ENCODE data around the gene KLRD1.

DNA sequence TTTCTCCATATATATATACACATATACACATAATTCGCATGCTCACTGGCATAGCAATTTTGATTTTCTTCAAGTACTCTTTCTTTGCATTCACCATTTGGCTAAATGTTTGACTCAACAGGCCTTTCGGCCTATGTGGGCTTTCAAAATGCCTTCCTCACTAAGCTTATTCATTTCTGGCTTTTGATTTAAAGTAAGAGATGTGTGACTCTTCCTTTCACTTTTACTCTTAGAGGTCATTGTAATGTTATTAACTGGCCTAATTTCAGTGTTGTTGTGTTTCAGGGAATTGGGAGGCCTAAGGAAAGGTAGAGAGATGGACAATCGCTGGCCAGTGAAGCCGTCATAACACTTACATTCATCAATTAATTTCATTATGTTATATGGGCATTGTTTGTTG lies 14.5 kb upstream of the KLRD1 start:
- TF ChIP-seq ZFP3 (CRISPR knock-in tag; IDR thresholded peaks at IDR 0.05), result no peak
- TF ChIP-seq ZC3H10 (CRISPR knock-in tag; IDR thresholded peaks at IDR 0.05), result no peak
- TF ChIP-seq ZNF8 (CRISPR knock-in tag; IDR thresholded peaks at IDR 0.05), result no peak
- TF ChIP-seq, protein P1, sequence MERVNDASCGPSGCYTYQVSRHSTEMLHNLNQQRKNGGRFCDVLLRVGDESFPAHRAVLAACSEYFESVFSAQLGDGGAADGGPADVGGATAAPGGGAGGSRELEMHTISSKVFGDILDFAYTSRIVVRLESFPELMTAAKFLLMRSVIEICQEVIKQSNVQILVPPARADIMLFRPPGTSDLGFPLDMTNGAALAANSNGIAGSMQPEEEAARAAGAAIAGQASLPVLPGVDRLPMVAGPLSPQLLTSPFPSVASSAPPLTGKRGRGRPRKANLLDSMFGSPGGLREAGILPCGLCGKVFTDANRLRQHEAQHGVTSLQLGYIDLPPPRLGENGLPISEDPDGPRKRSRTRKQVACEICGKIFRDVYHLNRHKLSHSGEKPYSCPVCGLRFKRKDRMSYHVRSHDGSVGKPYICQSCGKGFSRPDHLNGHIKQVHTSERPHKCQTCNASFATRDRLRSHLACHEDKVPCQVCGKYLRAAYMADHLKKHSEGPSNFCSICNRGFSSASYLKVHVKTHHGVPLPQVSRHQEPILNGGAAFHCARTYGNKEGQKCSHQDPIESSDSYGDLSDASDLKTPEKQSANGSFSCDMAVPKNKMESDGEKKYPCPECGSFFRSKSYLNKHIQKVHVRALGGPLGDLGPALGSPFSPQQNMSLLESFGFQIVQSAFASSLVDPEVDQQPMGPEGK (CRISPR knock-in tag; IDR thresholded peaks at IDR 0.05; ENCODE audit: borderline replicate concordance), result no peak
- TF ChIP-seq RARB (CRISPR knock-in tag; IDR thresholded peaks at IDR 0.05), result no peak
- TF ChIP-seq GLIS3 (CRISPR knock-in tag; IDR thresholded peaks at IDR 0.05), result no peak
- no peak for TF ChIP-seq ESRRG (CRISPR knock-in tag; IDR thresholded peaks at IDR 0.05)
- no peak for TF ChIP-seq TOX (CRISPR knock-in tag; IDR thresholded peaks at IDR 0.05; ENCODE audit: borderline replicate concordance)
- TF ChIP-seq, protein P2, sequence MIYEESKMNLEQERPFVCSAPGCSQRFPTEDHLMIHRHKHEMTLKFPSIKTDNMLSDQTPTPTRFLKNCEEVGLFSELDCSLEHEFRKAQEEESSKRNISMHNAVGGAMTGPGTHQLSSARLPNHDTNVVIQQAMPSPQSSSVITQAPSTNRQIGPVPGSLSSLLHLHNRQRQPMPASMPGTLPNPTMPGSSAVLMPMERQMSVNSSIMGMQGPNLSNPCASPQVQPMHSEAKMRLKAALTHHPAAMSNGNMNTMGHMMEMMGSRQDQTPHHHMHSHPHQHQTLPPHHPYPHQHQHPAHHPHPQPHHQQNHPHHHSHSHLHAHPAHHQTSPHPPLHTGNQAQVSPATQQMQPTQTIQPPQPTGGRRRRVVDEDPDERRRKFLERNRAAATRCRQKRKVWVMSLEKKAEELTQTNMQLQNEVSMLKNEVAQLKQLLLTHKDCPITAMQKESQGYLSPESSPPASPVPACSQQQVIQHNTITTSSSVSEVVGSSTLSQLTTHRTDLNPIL (CRISPR knock-in tag; IDR thresholded peaks at IDR 0.05; ENCODE audit: low read depth), result no peak
- TF ChIP-seq, protein P3, sequence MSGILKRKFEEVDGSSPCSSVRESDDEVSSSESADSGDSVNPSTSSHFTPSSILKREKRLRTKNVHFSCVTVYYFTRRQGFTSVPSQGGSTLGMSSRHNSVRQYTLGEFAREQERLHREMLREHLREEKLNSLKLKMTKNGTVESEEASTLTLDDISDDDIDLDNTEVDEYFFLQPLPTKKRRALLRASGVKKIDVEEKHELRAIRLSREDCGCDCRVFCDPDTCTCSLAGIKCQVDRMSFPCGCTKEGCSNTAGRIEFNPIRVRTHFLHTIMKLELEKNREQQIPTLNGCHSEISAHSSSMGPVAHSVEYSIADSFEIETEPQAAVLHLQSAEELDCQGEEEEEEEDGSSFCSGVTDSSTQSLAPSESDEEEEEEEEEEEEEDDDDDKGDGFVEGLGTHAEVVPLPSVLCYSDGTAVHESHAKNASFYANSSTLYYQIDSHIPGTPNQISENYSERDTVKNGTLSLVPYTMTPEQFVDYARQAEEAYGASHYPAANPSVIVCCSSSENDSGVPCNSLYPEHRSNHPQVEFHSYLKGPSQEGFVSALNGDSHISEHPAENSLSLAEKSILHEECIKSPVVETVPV (CRISPR knock-in tag; IDR thresholded peaks at IDR 0.05), result no peak
- no peak for TF ChIP-seq PPARA (CRISPR knock-in tag; IDR thresholded peaks at IDR 0.05; ENCODE audit: borderline replicate concordance)
- TF ChIP-seq BACH2 (CRISPR knock-in tag; IDR thresholded peaks at IDR 0.05; ENCODE audit: borderline replicate concordance), result no peak
- no peak for TF ChIP-seq CSDC2 (CRISPR knock-in tag; IDR thresholded peaks at IDR 0.05)
